Trophoblast cell (in vitro differentiated cells and primary cell): ENCODE measurements around the gene CDC25A.

Source experiments
- DNase-seq, 2 donors: peaks; one replicate each; pipeline ENCODE4 v3.0.0-alpha.2; 2016
- H2AFZ ChIP-seq: 2 replicates; pipeline ENCODE4 v1.6.1; 2013; ENCODE audit warnings: low read length, moderate library complexity, mild to moderate bottlenecking; ENCODE audit not compliant: insufficient read depth, poor library complexity
- H2AK5ac ChIP-seq: 2 replicates; pipeline ENCODE4 v1.6.1; 2013; ENCODE audit warnings: mild to moderate bottlenecking, low read length
- H2BK120ac ChIP-seq: 2 replicates; pipeline ENCODE4 v1.6.1; 2013; ENCODE audit warnings: low read length, mild to moderate bottlenecking, moderate library complexity; ENCODE audit not compliant: insufficient read depth, poor library complexity
- H2BK12ac ChIP-seq: 2 replicates; pipeline ENCODE4 v1.6.1; 2013; ENCODE audit warnings: mild to moderate bottlenecking, low read length, moderate library complexity
- H2BK5ac ChIP-seq: 2 replicates; pipeline ENCODE4 v1.6.1; 2013; ENCODE audit warnings: low read length, low read depth, moderate library complexity, mild to moderate bottlenecking; ENCODE audit not compliant: poor library complexity
- H3K14ac ChIP-seq: 2 replicates; pipeline ENCODE4 v1.6.1; 2013; ENCODE audit warnings: mild to moderate bottlenecking, low read length
- H3K18ac ChIP-seq: 2 replicates; pipeline ENCODE4 v1.6.1; 2013; ENCODE audit warnings: mild to moderate bottlenecking, low read length
- H3K23ac ChIP-seq: 2 replicates; pipeline ENCODE4 v1.6.1; 2013; ENCODE audit warnings: low read length
- H3K27ac ChIP-seq: 2 replicates; pipeline ENCODE4 v1.5.1; 2013; ENCODE audit warnings: low read depth, mild to moderate bottlenecking, inconsistent platforms, low read length, moderate library complexity
- H3K27me3 ChIP-seq: 2 replicates; pipeline ENCODE4 v1.6.1; 2013; ENCODE audit warnings: inconsistent platforms, mild to moderate bottlenecking, low read length, moderate library complexity; ENCODE audit not compliant: insufficient read depth
- H3K36me3 ChIP-seq, 2 experiments: 1 replicate in 1 of 2; 2 replicates in 1 of 2; pipeline ENCODE4 v1.6.1; 2013; ENCODE audit warnings: low read length in 2 of 2, mild to moderate bottlenecking in 2 of 2, moderate library complexity in 1 of 2; ENCODE audit not compliant: insufficient read depth in 2 of 2, control insufficient read depth in 1 of 2
- H3K4ac ChIP-seq: 2 replicates; pipeline ENCODE4 v1.6.1; 2013; ENCODE audit warnings: low read depth, mild to moderate bottlenecking, low read length, moderate library complexity
- H3K4me1 ChIP-seq, 2 experiments: 1 replicate in 1 of 2; 2 replicates in 1 of 2; pipeline ENCODE4 v1.6.1; 2013; ENCODE audit warnings: low read length in 2 of 2, mild to moderate bottlenecking in 2 of 2, moderate library complexity in 1 of 2; ENCODE audit not compliant: insufficient read depth in 2 of 2, control insufficient read depth in 1 of 2
- H3K4me2 ChIP-seq: 2 replicates; pipeline ENCODE4 v1.6.1; 2013; ENCODE audit warnings: inconsistent platforms, mild to moderate bottlenecking, low read length, moderate library complexity
- H3K4me3 ChIP-seq: 2 replicates; pipeline ENCODE4 v1.5.1; 2013; ENCODE audit warnings: mild to moderate bottlenecking, low read depth, low read length, inconsistent platforms
- H3K79me1 ChIP-seq: one replicate; pipeline ENCODE4 v1.6.1; 2013; ENCODE audit warnings: low read length
- H3K79me2 ChIP-seq: 2 replicates; pipeline ENCODE4 v1.6.1; 2013; ENCODE audit warnings: low read length, mild to moderate bottlenecking; ENCODE audit not compliant: control insufficient read depth, insufficient read depth, poor library complexity
- H3K9ac ChIP-seq: 2 replicates; pipeline ENCODE4 v1.6.1; 2013; ENCODE audit warnings: mild to moderate bottlenecking, low read length
- H3K9me3 ChIP-seq: 2 replicates; pipeline ENCODE4 v1.6.1; 2013; ENCODE audit warnings: low read depth, mild to moderate bottlenecking, control low read depth, inconsistent platforms, low read length; ENCODE audit not compliant: insufficient read depth
- H4K12ac ChIP-seq: 2 replicates; pipeline ENCODE4 v1.6.1; 2013; ENCODE audit warnings: low read depth, mild to moderate bottlenecking, low read length, moderate library complexity
- H4K8ac ChIP-seq: 2 replicates; pipeline ENCODE4 v1.6.1; 2013; ENCODE audit warnings: low read depth, mild to moderate bottlenecking, low read length, moderate library complexity
- H4K91ac ChIP-seq: one replicate; pipeline ENCODE4 v1.6.1; 2013; ENCODE audit warnings: low read depth, mild to moderate bottlenecking, low read length, moderate library complexity
- WGBS: extraction: QIAGEN DNeasy Blood & Tissue Kit; methylation state at CpG from one replicate; pipeline ENCODE4 v1.1.7; 2013; ENCODE audit warnings: missing lambda C conversion rate; ENCODE audit not compliant: insufficient read length, insufficient coverage; ENCODE audit errors: extremely low coverage; 5-methylcytosine and 5-hydroxymethylcytosine counted together

Gene CDC25A

GRCh38 chr3:48130321-48130904 is 57.8 kb downstream of the CDC25A start:
- H3K4me2 ChIP-seq, result no peak overlapping the region

GRCh38 chr3:48129921-48130320 is 58.3 kb downstream of the CDC25A start:
- Histone ChIP-seq H4K12ac (no peak overlapping the region), H3K4ac (no peak overlapping the region), H2BK12ac (no peak overlapping the region), H3K18ac (no peak overlapping the region), H3K23ac (no peak overlapping the region), H3K9me3 (peaks cover 1% of the 10 kb centered on the region), H4K8ac (no peak overlapping the region), H3K79me1 (no peaks in the 10 kb centered on the region), H3K4me2 (no peak overlapping the region), H2BK5ac (no peak overlapping the region), H2BK120ac (no peak overlapping the region), H2AFZ (no peak overlapping the region), H3K4me1 (peaks cover 2 to 4% of the 10 kb centered on the region in 2 experiments), H3K36me3 (no peaks in the 10 kb centered on the region), H3K4me3 (no peak overlapping the region), H3K9ac (no peak overlapping the region), H2AK5ac (no peak overlapping the region), H3K79me2 (no peaks in the 10 kb centered on the region), H3K27me3 (no peaks in the 10 kb centered on the region), H3K14ac (no peak overlapping the region), H3K27ac (no peak overlapping the region), H4K91ac (no peak overlapping the region)
- whole genome bisulfite sequencing, result no CpG with 5 or more reads among the region's 2 CpGs
- DNase-seq, result peak in 1 of 2 donors; percentile 14

More at GRCh38 chr3:48130321-48130904, 57.8 kb downstream of the CDC25A start:
- Histone ChIP-seq H3K18ac (no peak overlapping the region), H3K14ac (no peak overlapping the region), H4K12ac (no peak overlapping the region), H3K9ac (no peak overlapping the region), H4K91ac (no peak overlapping the region), H3K36me3 (no peaks in the 10 kb centered on the region), H4K8ac (no peak overlapping the region), H3K23ac (no peak overlapping the region), H2BK5ac (no peak overlapping the region), H2AK5ac (no peak overlapping the region), H2BK12ac (no peak overlapping the region), H2AFZ (no peak overlapping the region), H3K79me2 (no peaks in the 10 kb centered on the region), H3K4me1 (peaks cover 0 to 4% of the 10 kb centered on the region in 2 experiments), H3K9me3 (peaks cover 1% of the 10 kb centered on the region), H3K4me3 (no peak overlapping the region), H2BK120ac (no peak overlapping the region), H3K27ac (no peak overlapping the region), H3K79me1 (no peaks in the 10 kb centered on the region), H3K27me3 (no peaks in the 10 kb centered on the region), H3K4ac (no peak overlapping the region)
- no CpG with 5 or more reads among the region's 8 CpGs for WGBS
- DNase-seq, result no peak

DNA sequence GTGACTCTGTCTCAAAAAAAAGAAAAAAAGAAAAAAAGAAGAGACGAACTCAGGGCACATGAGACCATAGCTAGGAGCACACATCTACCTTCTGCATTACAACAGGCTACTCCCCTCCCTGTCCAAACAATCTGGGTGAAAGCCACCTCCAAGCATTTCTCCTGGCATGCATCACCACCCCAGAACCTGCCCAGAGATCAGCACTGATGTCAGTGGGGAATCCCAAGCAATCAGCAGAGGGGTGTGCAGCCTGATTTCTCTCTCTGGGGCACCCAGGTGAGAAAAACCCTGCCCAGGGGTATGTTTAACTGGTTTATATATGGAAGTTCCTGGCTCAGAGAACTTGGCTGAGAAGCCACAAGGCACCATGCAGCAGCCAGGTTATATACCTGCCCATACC is 59.4 kb downstream of the CDC25A start:
- H4K8ac ChIP-seq, result no peak overlapping the region
- peaks cover 2 to 4% of the 10 kb centered on the region in 2 experiments for H3K4me1 ChIP-seq
- H2BK120ac ChIP-seq, result no peak overlapping the region
- no peak overlapping the region for H3K4ac ChIP-seq
- H3K79me2 ChIP-seq, result no peaks in the 10 kb centered on the region
- H3K18ac ChIP-seq, result no peak overlapping the region
- H3K36me3 ChIP-seq, result no peaks in the 10 kb centered on the region
- no peaks in the 10 kb centered on the region for H3K27me3 ChIP-seq
- H3K4me2 ChIP-seq, result no peak overlapping the region
- H2BK5ac ChIP-seq, result no peak overlapping the region
- WGBS, result no CpG with 5 or more reads among the region's 1 CpG
- H4K12ac ChIP-seq, result no peak overlapping the region
- no peak overlapping the region for H4K91ac ChIP-seq
- no peak overlapping the region for H3K27ac ChIP-seq
- DNase-seq, result no peak
- peaks cover 1% of the 10 kb centered on the region for H3K9me3 ChIP-seq
- no peak overlapping the region for H3K23ac ChIP-seq
- no peak overlapping the region for H3K4me3 ChIP-seq
- no peak overlapping the region for H2AK5ac ChIP-seq
- no peak overlapping the region for H3K9ac ChIP-seq
- peaks cover 2% of the 10 kb centered on the region for H3K79me1 ChIP-seq
- H2AFZ ChIP-seq, result no peak overlapping the region
- no peak overlapping the region for H3K14ac ChIP-seq
- H2BK12ac ChIP-seq, result no peak overlapping the region

DNA sequence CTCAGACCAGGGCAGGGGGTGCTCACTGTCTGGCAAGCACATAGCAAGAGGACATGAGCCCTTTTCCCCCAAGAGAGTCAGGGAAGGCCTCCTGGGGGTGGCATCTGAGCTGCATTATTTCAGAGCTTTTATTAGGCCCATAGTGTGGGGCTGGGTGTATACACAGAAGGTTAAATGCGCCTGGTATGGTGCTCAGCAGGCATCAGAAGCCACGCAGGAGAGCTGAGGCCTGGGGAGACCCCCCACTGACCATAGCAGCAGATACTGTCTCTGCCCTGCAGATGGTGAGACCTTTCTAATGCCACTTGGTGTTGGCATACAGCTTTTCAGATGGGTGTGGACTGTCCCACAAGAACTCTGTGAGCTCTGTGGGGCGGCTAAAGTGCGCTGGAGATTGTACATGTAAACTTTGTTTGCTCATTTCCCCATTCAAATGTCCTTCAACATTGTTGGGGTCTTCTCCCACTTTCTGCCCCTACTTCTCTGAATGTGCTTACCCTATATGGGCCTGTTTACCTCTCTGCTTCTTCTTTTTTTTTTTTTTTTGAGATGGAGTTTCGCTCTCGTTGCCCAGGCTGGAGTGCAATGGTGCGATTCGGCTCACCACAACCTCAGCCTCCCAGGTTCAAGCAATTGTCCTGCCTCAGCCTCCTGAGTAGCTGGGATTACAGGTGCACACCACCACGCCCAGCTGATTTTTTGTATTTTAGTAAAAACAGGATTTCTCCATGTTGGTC is 62.2 kb downstream of the CDC25A start:
- Histone ChIP-seq H2BK12ac (no peak overlapping the region), H3K4ac (no peak overlapping the region), H2BK5ac (no peak overlapping the region), H3K23ac (no peak overlapping the region), H4K8ac (no peak overlapping the region), H3K27me3 (no peaks in the 10 kb centered on the region), H3K27ac (no peak overlapping the region), H3K9ac (no peak overlapping the region), H2AK5ac (no peak overlapping the region), H4K91ac (no peak overlapping the region), H3K14ac (no peak overlapping the region), H3K18ac (no peak overlapping the region), H3K79me2 (no peaks in the 10 kb centered on the region), H3K9me3 (peaks cover 1% of the 10 kb centered on the region), H3K36me3 (no peaks in the 10 kb centered on the region), H3K4me1 (peaks cover 2 to 7% of the 10 kb centered on the region in 2 experiments), H4K12ac (no peak overlapping the region), H2BK120ac (no peak overlapping the region), H3K4me2 (no peak overlapping the region), H3K4me3 (no peak overlapping the region), H3K79me1 (peaks cover 2% of the 10 kb centered on the region), H2AFZ (no peak overlapping the region)
- DNase-seq, result no peak
- no CpG with 5 or more reads among the region's 9 CpGs for WGBS
